K562 (cell line): ENCODE results near the gene OR9Q1. TPM values are rescaled to one million over a fixed set of nuclear protein-coding genes. Genes with fewer than 3 reads are reported as not detected.

Source experiments
- ATAC-seq: fragments of 200-7000 bp; cut with Tn5 transposase; 3 replicates; pipeline ENCODE4 v1.9.1; 2020; ENCODE audit warnings: moderate library complexity
- BruUV-seq: library from RNA; stranded (reverse); fragments of 400-500 nt; replicated peaks from 2 replicates; lab custom pipeline; 2021; lab: Mats Ljungman, UMichigan
- CTCF ChIA-PET: fragments of 300-600 bp; formaldehyde crosslinking; extraction: SDS; loops from one replicate; lab custom pipeline; 2021; ENCODE audit warnings: low intra/inter-chr PET ratio; lab: Yijun Ruan, JAX
- POLR2A ChIA-PET: fragments of 300-600, 350-650 bp; sonication (Branson Sonifier 250); formaldehyde crosslinking; extraction: SDS; loops from one replicate; lab custom pipeline; 2021; ENCODE audit warnings: antibody characterized with exemption, inconsistent platforms; lab: Yijun Ruan, JAX
- DNase-seq, 4 experiments: peaks; one replicate each; pipeline versions ENCODE4 v3.0.0 to v3.0.0-alpha.2; 2011 to 2018; ENCODE audit warnings: low spot score in 3 of 4, mixed read lengths in 3 of 4; ENCODE audit errors: extremely low read depth in 1 of 4
- FAIRE-seq: peaks from 2 replicates; lab custom pipeline; 2011; peaks lifted over from hg19 to GRCh38; lab: Jason Lieb, UNC
- H2AFZ ChIP-seq: 2 replicates; pipeline ENCODE4 v1.6.0; 2011; ENCODE audit warnings: low read depth, low read length, control low read depth, inconsistent platforms
- H3K27ac ChIP-seq: fragments of 200-600 bp; 3 replicates; pipeline ENCODE4 v1.8.0; 2011; ENCODE audit warnings: low read depth, mild to moderate bottlenecking, control low read depth, inconsistent platforms, low read length, moderate library complexity, mixed read lengths; ENCODE audit errors: extremely low read depth
- H3K27me3 ChIP-seq, 2 experiments: fragments of 300-600 bp in 1 of 2; 2 replicates in 1 of 2; 3 replicates in 1 of 2; pipeline versions ENCODE4 v1.6.0 to v1.8.0; 2011; ENCODE audit warnings: inconsistent platforms in 2 of 2, low read length in 2 of 2, mild to moderate bottlenecking in 1 of 2, mixed read lengths in 1 of 2, moderate library complexity in 1 of 2; ENCODE audit not compliant: control insufficient read depth in 2 of 2, insufficient read depth in 2 of 2
- H3K36me3 ChIP-seq: fragments of 300-600 bp; 3 replicates; pipeline ENCODE4 v1.8.0; 2011; ENCODE audit warnings: mild to moderate bottlenecking, low read length, inconsistent platforms; ENCODE audit not compliant: control insufficient read depth, insufficient read depth
- H3K4me1 ChIP-seq, 2 experiments: fragments of 200-600 bp in 1 of 2; replicated peaks in 1 of 2; 2 replicates in 1 of 2; 3 replicates in 1 of 2; pipeline versions ENCODE4 v1.5.1 to v1.8.0; 2011; ENCODE audit warnings: inconsistent platforms in 2 of 2, low read length in 2 of 2, mild to moderate bottlenecking in 1 of 2, mixed read lengths in 1 of 2, moderate library complexity in 1 of 2; ENCODE audit not compliant: control insufficient read depth in 2 of 2, insufficient read depth in 2 of 2
- H3K4me2 ChIP-seq: 2 replicates; pipeline ENCODE4 v1.6.1; 2011; ENCODE audit warnings: low read length, control low read depth, inconsistent platforms, mixed read lengths; ENCODE audit not compliant: insufficient read depth
- H3K4me3 ChIP-seq: fragments of 200-600 bp; sonication (generic), shearing (Covaris generic); 2 replicates; pipeline ENCODE4 v1.5.1; 2016; ENCODE audit warnings: control low read depth, inconsistent platforms
- H3K79me2 ChIP-seq: fragments of 200-600 bp; 3 replicates; pipeline ENCODE4 v1.8.0; 2011; ENCODE audit warnings: low read length, inconsistent platforms; ENCODE audit not compliant: control insufficient read depth, insufficient read depth
- H3K9ac ChIP-seq, 2 experiments: 2 replicates each; pipeline versions ENCODE4 v1.6.0 to v1.6.1; 2011; ENCODE audit warnings: low read depth in 2 of 2, low read length in 2 of 2, control low read depth in 1 of 2, inconsistent platforms in 1 of 2, mild to moderate bottlenecking in 1 of 2, mixed read lengths in 1 of 2; ENCODE audit not compliant: insufficient read depth in 1 of 2
- H3K9me1 ChIP-seq: one replicate; pipeline ENCODE4 v1.6.0; 2011; ENCODE audit warnings: inconsistent platforms, mild to moderate bottlenecking, low read length, moderate library complexity; ENCODE audit not compliant: control insufficient read depth, insufficient read depth
- H3K9me3 ChIP-seq: replicated peaks from 2 replicates; pipeline ENCODE4 v1.5.1; 2011; ENCODE audit warnings: low read depth, low read length, inconsistent platforms; ENCODE audit not compliant: control insufficient read depth, insufficient read depth
- H4K20me1 ChIP-seq: replicated peaks from 2 replicates; pipeline ENCODE4 v1.6.1; 2011; ENCODE audit warnings: low read length, inconsistent platforms, mixed read lengths; ENCODE audit not compliant: control insufficient read depth, insufficient read depth
- ARID2 ChIP-seq: fragments of 450-650 bp; IDR thresholded peaks from 2 replicates; pipeline ENCODE4 v1.6.1; 2017; ENCODE audit warnings: antibody characterized with exemption, mild to moderate bottlenecking
- CC2D1A ChIP-seq: fragments of 450-650 bp; IDR thresholded peaks from 2 replicates; pipeline ENCODE4 v1.6.1; 2017; ENCODE audit warnings: mild to moderate bottlenecking
- JUNB ChIP-seq: fragments of 450-650 bp; formaldehyde crosslinking; conservative IDR thresholded peaks from 2 replicates; pipeline ENCODE4 v1.4.0; 2020; ENCODE audit warnings: mild to moderate bottlenecking
- KLF1 ChIP-seq: fragments of 450-650 bp; IDR thresholded peaks from 2 replicates; pipeline ENCODE4 v1.6.1; 2016; ENCODE audit warnings: missing genetic modification characterization, missing compliant biosample characterization
- PCBP2 ChIP-seq: fragments of 200-400 bp; formaldehyde crosslinking; IDR thresholded peaks from 2 replicates; pipeline ENCODE4 v1.6.1; 2018; ENCODE audit warnings: low read length, low read depth, mild to moderate bottlenecking, moderate library complexity; ENCODE audit not compliant: poor library complexity, severe bottlenecking
- PHTF2 ChIP-seq: fragments of 250-450 bp; sonication (Bioruptor Pico); IDR thresholded peaks from 2 replicates; pipeline ENCODE4 v1.5.0; 2021; ENCODE audit warnings: mild to moderate bottlenecking
- RBM22 ChIP-seq: fragments of 200-400 bp; formaldehyde crosslinking; IDR thresholded peaks from 2 replicates; pipeline ENCODE4 v1.6.1; 2018; ENCODE audit warnings: low read length, low read depth; ENCODE audit not compliant: poor library complexity, severe bottlenecking
- SMARCA5 ChIP-seq: fragments of 450-650 bp; IDR thresholded peaks from 2 replicates; pipeline ENCODE4 v1.6.1; 2016
- TCF3 ChIP-seq: sonication (generic); formaldehyde crosslinking; IDR thresholded peaks from 2 replicates; pipeline ENCODE4 v1.4.0; 2020; ENCODE audit warnings: mild to moderate bottlenecking, missing genetic modification reagents
- ZNF253 ChIP-seq: fragments of 250-450 bp; sonication (Bioruptor Pico); conservative IDR thresholded peaks from 2 replicates; pipeline ENCODE4 v1.6.1; 2021; ENCODE audit warnings: mild to moderate bottlenecking
- ZNF384 ChIP-seq: IDR thresholded peaks from 2 replicates; pipeline ENCODE4 v1.6.1; 2012; ENCODE audit warnings: low read depth, low read length, improper control_type of control experiment
- ZNF445 ChIP-seq: fragments of 250-450 bp; sonication (Bioruptor Pico); IDR thresholded peaks from 2 replicates; pipeline ENCODE4 v1.4.0; 2020; ENCODE audit warnings: low read depth, mild to moderate bottlenecking, moderate library complexity
- in situ Hi-C: fragments of 300-500 bp; cut with MboI; formaldehyde crosslinking; loops from 4 replicates; pipeline ENCODE4 v1.15.0; 2018; ENCODE audit warnings: inconsistent platforms, mixed read lengths
- intact Hi-C: fragments of 100-400 bp; cut with micrococcal nuclease; formaldehyde crosslinking; loops from 2 replicates; pipeline ENCODE4 v1.14.2; 2022
- polyA plus RNA-seq, 8 experiments: library from polyadenylated mRNA; depleted of rRNA in 4 of 8; stranded (reverse) in 5 of 8; unstranded in 3 of 8; fragments of >200 nt; fragmentation: Nextera tagmentation in 2 of 8; fragmentation: Illumina TruSeq in 1 of 8; extraction: Ambion mirVana in 2 of 8; extraction: Trizol in 1 of 8; gene quantifications; 2 replicates each; pipeline versions ENCODE4 v1.2.1 to v1.2.3, GENCODE V29; 2011 to 2014; ENCODE audit warnings: inconsistent platforms in 1 of 8, missing spikeins in 1 of 8
- total RNA-seq, 7 experiments: library from RNA; depleted of rRNA in 6 of 7; stranded (reverse); fragments of >200 nt in 6 of 7; fragmentation: Illumina TruSeq in 2 of 7; extraction: Trizol in 2 of 7; gene quantifications; 2 replicates each; pipeline versions ENCODE4 v1.2.1 to v1.2.3, GENCODE V29; 2011 to 2021; ENCODE audit warnings: low replicate concordance in 1 of 7

OR9Q1 gene
- total and polyA plus RNA-seq, 9 of the 15 experiments (the other 6 are each of a cell fraction or from before 2014, with no cell fraction given), result not detected

DNA sequence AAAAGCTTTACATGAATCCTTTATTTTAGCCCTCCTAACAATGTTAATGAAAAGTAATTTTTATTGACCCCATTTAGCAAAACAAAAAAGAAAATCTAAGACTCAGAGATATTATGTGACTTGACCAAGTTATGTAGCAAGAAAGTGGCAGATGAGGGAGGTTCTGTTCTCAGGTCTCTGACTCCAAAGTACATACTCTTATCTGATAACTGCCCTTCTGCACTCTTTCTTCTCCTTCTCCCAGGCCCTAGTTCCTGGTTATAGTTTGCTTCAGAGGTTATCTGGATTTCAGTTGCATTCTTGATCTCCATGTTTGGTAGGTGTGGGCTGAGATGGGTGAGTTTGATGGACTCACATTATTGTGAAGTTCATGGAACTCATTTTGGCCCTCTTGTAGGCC is 169.7 kb downstream of the OR9Q1 start:
- Histone ChIP-seq H3K4me3 (no peak overlapping the region), H3K9me1 (no peaks in the 10 kb centered on the region), H3K4me2 (no peak overlapping the region), H3K27me3 (no peaks in the 10 kb centered on the region), H3K4me1 (no peaks in the 10 kb centered on the region), H3K79me2 (no peaks in the 10 kb centered on the region), H3K36me3 (no peaks in the 10 kb centered on the region), H3K27ac (no peak overlapping the region), H3K9me3 (no peaks in the 10 kb centered on the region), H3K9ac (no peak overlapping the region), H2AFZ (no peak overlapping the region), H4K20me1 (no peaks in the 10 kb centered on the region)
- DNase-seq (no peak), ATAC-seq (no peak), FAIRE-seq (no peak)
- TF ChIP-seq SMARCA5 (no peak), RBM22 (no peak), KLF1 (no peak), JUNB (CRISPR knock-in tag) (no peak), TCF3 (no peak), ARID2 (no peak), PHTF2 (CRISPR knock-in tag) (no peak), PCBP2 (no peak), CC2D1A (no peak), ZNF384 (no peak), ZNF445 (CRISPR knock-in tag) (no peak), ZNF253 (CRISPR knock-in tag) (no peak)
- CTCF ChIA-PET, result no interaction called here
- intact Hi-C loops (no loop called here), in situ Hi-C loops (no loop called here)
- no TSS peak for BruUV-seq
- POLR2A ChIA-PET, result no interaction called here
